ENCODE data around the gene LRRTM4. TPM values are rescaled to one million over a fixed set of nuclear protein-coding genes. Genes with fewer than 3 reads are reported as not detected.

Gene LRRTM4
- total RNA-seq, 1 experiment from 2014 or later = 9.4 TPM

- Mint-ChIP-seq H3K9me3 (no peaks in the 10 kb centered on the region), H3K27me3 (ENCODE audit: low read depth) (no peaks in the 10 kb centered on the region), H3K4me3 (no peak overlapping the region), H3K4me1 (peaks cover 5% of the 10 kb centered on the region), H3K27ac (no peak overlapping the region), H3K36me3 (no peaks in the 10 kb centered on the region)
- CTCF ChIA-PET = no interaction called here
- no peak for ATAC-seq
- POLR2A ChIA-PET = no interaction called here
- DNase-seq (ENCODE audit: low spot score) = no peak
- no peak for TF ChIP-seq IRF2 (CRISPR knock-in tag; IDR thresholded peaks at IDR 0.05; ENCODE audit: borderline replicate concordance, low read depth)
- TF ChIP-seq ZMAT4 (CRISPR knock-in tag; IDR thresholded peaks at IDR 0.05) = no peak
- TF ChIP-seq NR2C2 (CRISPR knock-in tag; IDR thresholded peaks at IDR 0.05) = no peak
- TF ChIP-seq HMGXB4 (CRISPR knock-in tag; IDR thresholded peaks at IDR 0.05) = no peak
- no peak for TF ChIP-seq NR3C1 (CRISPR knock-in tag; conservative IDR thresholded peaks at IDR 0.05; ENCODE audit: low read depth)
- TF ChIP-seq, protein P1, sequence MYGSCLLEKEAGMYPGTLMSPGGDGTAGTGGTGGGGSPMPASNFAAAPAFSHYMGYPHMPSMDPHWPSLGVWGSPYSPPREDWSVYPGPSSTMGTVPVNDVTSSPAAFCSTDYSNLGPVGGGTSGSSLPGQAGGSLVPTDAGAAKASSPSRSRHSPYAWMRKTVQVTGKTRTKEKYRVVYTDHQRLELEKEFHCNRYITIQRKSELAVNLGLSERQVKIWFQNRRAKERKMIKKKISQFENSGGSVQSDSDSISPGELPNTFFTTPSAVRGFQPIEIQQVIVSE (CRISPR knock-in tag; IDR thresholded peaks at IDR 0.05; ENCODE audit: borderline replicate concordance) = no peak
- TF ChIP-seq ZNF121 (CRISPR knock-in tag; IDR thresholded peaks at IDR 0.05) = no peak
- TF ChIP-seq FOXJ3 (CRISPR knock-in tag; IDR thresholded peaks at IDR 0.05; ENCODE audit: borderline replicate concordance) = no peak
- TF ChIP-seq KAT7 (CRISPR knock-in tag; IDR thresholded peaks at IDR 0.05; ENCODE audit: borderline replicate concordance) = no peak
- TF ChIP-seq, protein P2, sequence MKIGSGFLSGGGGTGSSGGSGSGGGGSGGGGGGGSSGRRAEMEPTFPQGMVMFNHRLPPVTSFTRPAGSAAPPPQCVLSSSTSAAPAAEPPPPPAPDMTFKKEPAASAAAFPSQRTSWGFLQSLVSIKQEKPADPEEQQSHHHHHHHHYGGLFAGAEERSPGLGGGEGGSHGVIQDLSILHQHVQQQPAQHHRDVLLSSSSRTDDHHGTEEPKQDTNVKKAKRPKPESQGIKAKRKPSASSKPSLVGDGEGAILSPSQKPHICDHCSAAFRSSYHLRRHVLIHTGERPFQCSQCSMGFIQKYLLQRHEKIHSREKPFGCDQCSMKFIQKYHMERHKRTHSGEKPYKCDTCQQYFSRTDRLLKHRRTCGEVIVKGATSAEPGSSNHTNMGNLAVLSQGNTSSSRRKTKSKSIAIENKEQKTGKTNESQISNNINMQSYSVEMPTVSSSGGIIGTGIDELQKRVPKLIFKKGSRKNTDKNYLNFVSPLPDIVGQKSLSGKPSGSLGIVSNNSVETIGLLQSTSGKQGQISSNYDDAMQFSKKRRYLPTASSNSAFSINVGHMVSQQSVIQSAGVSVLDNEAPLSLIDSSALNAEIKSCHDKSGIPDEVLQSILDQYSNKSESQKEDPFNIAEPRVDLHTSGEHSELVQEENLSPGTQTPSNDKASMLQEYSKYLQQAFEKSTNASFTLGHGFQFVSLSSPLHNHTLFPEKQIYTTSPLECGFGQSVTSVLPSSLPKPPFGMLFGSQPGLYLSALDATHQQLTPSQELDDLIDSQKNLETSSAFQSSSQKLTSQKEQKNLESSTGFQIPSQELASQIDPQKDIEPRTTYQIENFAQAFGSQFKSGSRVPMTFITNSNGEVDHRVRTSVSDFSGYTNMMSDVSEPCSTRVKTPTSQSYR (CRISPR knock-in tag; IDR thresholded peaks at IDR 0.05) = no peak
- TF ChIP-seq SMAD4 (CRISPR knock-in tag; IDR thresholded peaks at IDR 0.05) = no peak
- no peak for TF ChIP-seq CREB1 (CRISPR knock-in tag; IDR thresholded peaks at IDR 0.05)
- no peak for TF ChIP-seq IRF1 (CRISPR knock-in tag; IDR thresholded peaks at IDR 0.05)
Observed at GRCh38 chr2:76866464-76866863, 655.7 kb downstream of the LRRTM4 start.

- TF ChIP-seq ZNF232 (CRISPR knock-in tag; IDR thresholded peaks at IDR 0.05) (no peak), SP1 (CRISPR knock-in tag; conservative IDR thresholded peaks at IDR 0.05) (no peak), IRF2 (CRISPR knock-in tag; IDR thresholded peaks at IDR 0.05; ENCODE audit: borderline replicate concordance, low read depth) (no peak), CREM (CRISPR knock-in tag; IDR thresholded peaks at IDR 0.05) (no peak), GABPB1 (CRISPR knock-in tag; IDR thresholded peaks at IDR 0.05) (no peak), JAZF1 (CRISPR knock-in tag; IDR thresholded peaks at IDR 0.05) (no peak), NR2C2 (CRISPR knock-in tag; IDR thresholded peaks at IDR 0.05) (no peak), SMAD4 (CRISPR knock-in tag; IDR thresholded peaks at IDR 0.05) (no peak)
- TF ChIP-seq, protein P3, sequence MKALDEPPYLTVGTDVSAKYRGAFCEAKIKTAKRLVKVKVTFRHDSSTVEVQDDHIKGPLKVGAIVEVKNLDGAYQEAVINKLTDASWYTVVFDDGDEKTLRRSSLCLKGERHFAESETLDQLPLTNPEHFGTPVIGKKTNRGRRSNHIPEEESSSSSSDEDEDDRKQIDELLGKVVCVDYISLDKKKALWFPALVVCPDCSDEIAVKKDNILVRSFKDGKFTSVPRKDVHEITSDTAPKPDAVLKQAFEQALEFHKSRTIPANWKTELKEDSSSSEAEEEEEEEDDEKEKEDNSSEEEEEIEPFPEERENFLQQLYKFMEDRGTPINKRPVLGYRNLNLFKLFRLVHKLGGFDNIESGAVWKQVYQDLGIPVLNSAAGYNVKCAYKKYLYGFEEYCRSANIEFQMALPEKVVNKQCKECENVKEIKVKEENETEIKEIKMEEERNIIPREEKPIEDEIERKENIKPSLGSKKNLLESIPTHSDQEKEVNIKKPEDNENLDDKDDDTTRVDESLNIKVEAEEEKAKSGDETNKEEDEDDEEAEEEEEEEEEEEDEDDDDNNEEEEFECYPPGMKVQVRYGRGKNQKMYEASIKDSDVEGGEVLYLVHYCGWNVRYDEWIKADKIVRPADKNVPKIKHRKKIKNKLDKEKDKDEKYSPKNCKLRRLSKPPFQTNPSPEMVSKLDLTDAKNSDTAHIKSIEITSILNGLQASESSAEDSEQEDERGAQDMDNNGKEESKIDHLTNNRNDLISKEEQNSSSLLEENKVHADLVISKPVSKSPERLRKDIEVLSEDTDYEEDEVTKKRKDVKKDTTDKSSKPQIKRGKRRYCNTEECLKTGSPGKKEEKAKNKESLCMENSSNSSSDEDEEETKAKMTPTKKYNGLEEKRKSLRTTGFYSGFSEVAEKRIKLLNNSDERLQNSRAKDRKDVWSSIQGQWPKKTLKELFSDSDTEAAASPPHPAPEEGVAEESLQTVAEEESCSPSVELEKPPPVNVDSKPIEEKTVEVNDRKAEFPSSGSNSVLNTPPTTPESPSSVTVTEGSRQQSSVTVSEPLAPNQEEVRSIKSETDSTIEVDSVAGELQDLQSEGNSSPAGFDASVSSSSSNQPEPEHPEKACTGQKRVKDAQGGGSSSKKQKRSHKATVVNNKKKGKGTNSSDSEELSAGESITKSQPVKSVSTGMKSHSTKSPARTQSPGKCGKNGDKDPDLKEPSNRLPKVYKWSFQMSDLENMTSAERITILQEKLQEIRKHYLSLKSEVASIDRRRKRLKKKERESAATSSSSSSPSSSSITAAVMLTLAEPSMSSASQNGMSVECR (CRISPR knock-in tag; IDR thresholded peaks at IDR 0.05; ENCODE audit: borderline replicate concordance) = no peak
- TF ChIP-seq, protein P4, sequence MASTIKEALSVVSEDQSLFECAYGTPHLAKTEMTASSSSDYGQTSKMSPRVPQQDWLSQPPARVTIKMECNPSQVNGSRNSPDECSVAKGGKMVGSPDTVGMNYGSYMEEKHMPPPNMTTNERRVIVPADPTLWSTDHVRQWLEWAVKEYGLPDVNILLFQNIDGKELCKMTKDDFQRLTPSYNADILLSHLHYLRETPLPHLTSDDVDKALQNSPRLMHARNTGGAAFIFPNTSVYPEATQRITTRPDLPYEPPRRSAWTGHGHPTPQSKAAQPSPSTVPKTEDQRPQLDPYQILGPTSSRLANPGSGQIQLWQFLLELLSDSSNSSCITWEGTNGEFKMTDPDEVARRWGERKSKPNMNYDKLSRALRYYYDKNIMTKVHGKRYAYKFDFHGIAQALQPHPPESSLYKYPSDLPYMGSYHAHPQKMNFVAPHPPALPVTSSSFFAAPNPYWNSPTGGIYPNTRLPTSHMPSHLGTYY (CRISPR knock-in tag; IDR thresholded peaks at IDR 0.05) = no peak
- ATAC-seq (no peak), DNase-seq (ENCODE audit: low spot score) (no peak)
- no peaks in the 10 kb centered on the region for H3K9me3 Mint-ChIP-seq
- POLR2A ChIA-PET = no interaction called here
- no peaks in the 10 kb centered on the region for H3K36me3 Mint-ChIP-seq
- H3K27ac Mint-ChIP-seq = no peak overlapping the region
- no peaks in the 10 kb centered on the region for H3K27me3 Mint-ChIP-seq (ENCODE audit: low read depth)
- H3K4me1 Mint-ChIP-seq = no peaks in the 10 kb centered on the region
- no peak overlapping the region for H3K4me3 Mint-ChIP-seq
- CTCF ChIA-PET = no interaction called here
Observed at GRCh38 chr2:76862901-76863300, 659.3 kb downstream of the LRRTM4 start.

Data from WTC11 (cell line).